Heart right ventricle (tissue), 16 donors: ENCODE measurements around the gene TMEM39B. TPM values are rescaled to one million over a fixed set of nuclear protein-coding genes. Genes with fewer than 3 reads are reported as not detected.

Source experiments
- ATAC-seq, 8 donors: fragments of 200-7000 bp; cut with Tn5 transposase; one replicate each; pipeline ENCODE4 v1.9.1; 2020; ENCODE audit warnings: mild to moderate bottlenecking in 8 of 8, moderate library complexity in 8 of 8, moderate number of reproducible peaks in 1 of 8
- DNase-seq, 2 donors: peaks; one replicate each; pipeline ENCODE4 v3.0.0-alpha.2; 2020
- H3K27ac ChIP-seq, 10 donors: fragments of 200-600 bp; sonication (generic) in 2 of 10; one replicate each; pipeline versions ENCODE4 v1.5.0 to v1.8.0; 2020 to 2022; ENCODE audit warnings: mild to moderate bottlenecking in 3 of 10
- H3K27me3 ChIP-seq, 7 donors: fragments of 200-600 bp; one replicate each; pipeline ENCODE4 v1.8.0; 2021 to 2022; ENCODE audit warnings: mild to moderate bottlenecking in 2 of 7
- H3K36me3 ChIP-seq, 9 donors: fragments of 200-600 bp; sonication (generic) in 1 of 9; one replicate each; pipeline versions ENCODE4 v1.5.0 to v1.8.0; 2020 to 2022; ENCODE audit warnings: mild to moderate bottlenecking in 2 of 9
- H3K4me1 ChIP-seq, 9 donors: fragments of 200-600 bp; sonication (generic) in 1 of 9; one replicate each; pipeline versions ENCODE4 v1.5.0 to v1.8.0; 2020 to 2022; ENCODE audit warnings: mild to moderate bottlenecking in 4 of 9
- H3K4me3 ChIP-seq, 10 donors: fragments of 200-600 bp; sonication (generic) in 2 of 10; one replicate each; pipeline versions ENCODE4 v1.5.0 to v1.8.0; 2020 to 2022; ENCODE audit warnings: mild to moderate bottlenecking in 7 of 10, moderate library complexity in 2 of 10
- H3K9me3 ChIP-seq, 11 donors: fragments of 200-600 bp in 10 of 11; sonication (generic) in 2 of 11; one replicate each; pipeline versions ENCODE4 v1.5.0 to v1.8.0; 2013 to 2022; ENCODE audit warnings: mild to moderate bottlenecking in 2 of 11, control low read depth in 1 of 11, moderate library complexity in 1 of 11
- WGBS, 2 donors: extraction: QIAGEN DNeasy Blood & Tissue Kit; methylation state at CpG; one replicate each; pipeline ENCODE4 v1.1.7; 2013; ENCODE audit warnings: inconsistent platforms in 1 of 2; 5-methylcytosine and 5-hydroxymethylcytosine counted together
- intact Hi-C, 10 donors: fragments of 100-400 bp; cut with DNase I; formaldehyde crosslinking; loops; one replicate each; pipeline versions ENCODE4 v1.11.1 to v1.14.2; 2022
- polyA plus RNA-seq, 2 donors: library from polyadenylated mRNA; stranded (reverse); fragments of 200-250 nt; gene quantifications; one replicate each; pipeline ENCODE4 v1.2.3, GENCODE V29; 2013
- total RNA-seq, 10 donors: library from RNA; stranded (reverse); fragmentation: NEBNext Ultra II Directional in 3 of 10; extraction: Animal tissue kit (Norgen Biotek cat#: 25700) in 3 of 10; gene quantifications; one replicate each; pipeline versions ENCODE4 v1.2.1 to v1.2.4, GENCODE V29; 2021 to 2023
- TF ChIP-seq, protein P1 (sequence below), 9 donors: fragments of 200-600 bp; sonication (generic) in 2 of 9; IDR thresholded peaks; one replicate each; pipeline versions ENCODE4 v1.5.0 to v1.8.0; 2021 to 2022; ENCODE audit warnings: antibody characterized with exemption in 9 of 9, mild to moderate bottlenecking in 5 of 9, moderate library complexity in 1 of 9
- donor health status: Arrhythmogenic right ventricular cardiomyopathy.
- donor health status: ischemic (EF 13 %, LVEDD 7.1; RV severe dilation, severe dysfunction).
- donor health status: healthy with polysubstance abuse.
- donor health status: DM: no; HTN: yes; CAD: no.
- donor health status: DM: no; HTN: no; CAD: no.
- donor health status: ischemic (EF 25% LVEDD 6.9; RV normal size, moderate dysfunction).
- donor health status: ischemic (EF 25% LVEDD 5.7; RV mildly dilated, moderate dysfunction).
- donor health status: healthy.
- donor health status: DM: yes; HTN: yes; CAD: no.
- donor health status: Ischemic cardiomyopathy.
- donor health status: ischemic (EF 35%, LVEDD 5.7; RV mildly dilated, moderate dysfunction).
- donor health status: nonischemic (EF 11% LVEDD 7.7; RV severe dilation, severe dysfunction).
- donor health status: DM: yes; HTN: yes; CAD: no.
- donor health status: PGD.
- donor health status: ischemic (EF 29% LVEDD 5.4; RV normal size, mild dysfunction).
- donor health status: nonischemic (EF 23%, LVEDD 6.1; RV moderate dilation, normal function).

TMEM39B gene
- total and polyA plus RNA-seq, 12 donors: 4.8 to 15.5 (median 6.6) TPM

DNA sequence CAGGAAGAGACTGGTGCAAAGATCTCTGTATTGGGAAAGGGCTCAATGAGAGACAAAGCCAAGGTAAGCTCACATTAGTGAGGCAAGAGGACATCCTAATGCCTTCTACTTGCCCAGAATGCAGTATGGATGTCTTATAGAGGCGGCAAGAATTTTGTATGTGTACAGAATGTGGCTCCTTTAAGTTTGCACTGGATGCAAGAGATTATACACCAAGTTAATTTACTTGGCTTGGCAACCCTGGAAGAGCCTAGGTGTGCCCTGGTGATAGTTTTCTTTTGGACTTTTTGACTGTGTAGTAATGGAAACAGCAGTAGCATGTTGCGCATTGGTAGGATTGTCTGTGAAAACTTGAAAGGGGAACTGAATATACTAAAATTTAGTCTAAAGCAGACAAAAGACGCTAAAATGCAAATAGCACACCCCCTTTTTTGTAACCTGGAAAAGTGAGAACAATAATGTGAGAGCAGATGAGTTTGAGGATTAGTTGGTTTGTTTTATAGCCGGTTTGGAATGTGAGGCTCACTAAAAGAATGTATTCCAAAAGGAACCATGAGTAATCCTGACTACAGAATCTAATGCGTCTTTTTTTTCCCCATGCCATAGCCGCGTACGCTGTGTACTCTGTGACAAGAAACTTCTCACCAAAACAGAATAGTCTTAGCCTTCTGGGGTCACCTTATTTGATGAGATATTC lies 41.0 kb upstream of the TMEM39B start:
- WGBS, 2 donors: 87 to 88% methylated on average over 8 of the region's 8 CpGs
- no peak for DNase-seq
- ATAC-seq: no peak
- H3K36me3 ChIP-seq: peaks cover 0 to 32% (median 0%) of the 10 kb centered on the region in 9 donors
- intact Hi-C loops: no loop called here
- H3K4me1 ChIP-seq: peaks cover 0 to 27% (median 10%) of the 10 kb centered on the region in 9 donors
- no peaks in the 10 kb centered on the region for H3K9me3 ChIP-seq
- H3K27me3 ChIP-seq: no peaks in the 10 kb centered on the region
- TF ChIP-seq, protein P1, sequence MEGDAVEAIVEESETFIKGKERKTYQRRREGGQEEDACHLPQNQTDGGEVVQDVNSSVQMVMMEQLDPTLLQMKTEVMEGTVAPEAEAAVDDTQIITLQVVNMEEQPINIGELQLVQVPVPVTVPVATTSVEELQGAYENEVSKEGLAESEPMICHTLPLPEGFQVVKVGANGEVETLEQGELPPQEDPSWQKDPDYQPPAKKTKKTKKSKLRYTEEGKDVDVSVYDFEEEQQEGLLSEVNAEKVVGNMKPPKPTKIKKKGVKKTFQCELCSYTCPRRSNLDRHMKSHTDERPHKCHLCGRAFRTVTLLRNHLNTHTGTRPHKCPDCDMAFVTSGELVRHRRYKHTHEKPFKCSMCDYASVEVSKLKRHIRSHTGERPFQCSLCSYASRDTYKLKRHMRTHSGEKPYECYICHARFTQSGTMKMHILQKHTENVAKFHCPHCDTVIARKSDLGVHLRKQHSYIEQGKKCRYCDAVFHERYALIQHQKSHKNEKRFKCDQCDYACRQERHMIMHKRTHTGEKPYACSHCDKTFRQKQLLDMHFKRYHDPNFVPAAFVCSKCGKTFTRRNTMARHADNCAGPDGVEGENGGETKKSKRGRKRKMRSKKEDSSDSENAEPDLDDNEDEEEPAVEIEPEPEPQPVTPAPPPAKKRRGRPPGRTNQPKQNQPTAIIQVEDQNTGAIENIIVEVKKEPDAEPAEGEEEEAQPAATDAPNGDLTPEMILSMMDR (IDR thresholded peaks at IDR 0.05): no peak
- H3K4me3 ChIP-seq: no peak overlapping the region
- H3K27ac ChIP-seq: no peak overlapping the region

DNA sequence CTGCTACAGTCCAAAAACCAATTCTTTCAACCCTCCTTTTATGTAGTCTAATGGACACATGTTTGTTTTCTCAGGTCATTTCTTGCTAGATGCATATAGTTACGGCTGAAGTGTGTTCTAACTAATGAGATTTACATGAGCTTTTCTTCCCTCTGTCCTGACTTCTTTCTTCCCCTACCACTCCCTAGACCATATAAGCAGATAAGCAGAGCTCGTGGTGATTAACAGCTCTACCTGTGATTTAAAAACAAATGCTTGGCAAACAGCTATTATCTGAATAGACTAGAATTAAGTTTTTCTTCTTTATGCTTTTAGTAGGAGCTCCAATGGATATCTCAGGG lies 40.5 kb upstream of the TMEM39B start:
- Histone ChIP-seq H3K4me3 (no peak overlapping the region), H3K4me1 (peaks cover 0 to 23% (median 10%) of the 10 kb centered on the region in 9 donors), H3K27ac (no peak overlapping the region), H3K27me3 (no peaks in the 10 kb centered on the region), H3K9me3 (no peaks in the 10 kb centered on the region), H3K36me3 (peaks cover 0 to 38% (median 0%) of the 10 kb centered on the region in 9 donors)
- TF ChIP-seq, protein P1 (IDR thresholded peaks at IDR 0.05): no peak
- ATAC-seq: no peak
- intact Hi-C loops: no loop called here
- WGBS, 2 donors: 76 to 82% methylated on average over 2 of the region's 2 CpGs
- DNase-seq: no peak

DNA sequence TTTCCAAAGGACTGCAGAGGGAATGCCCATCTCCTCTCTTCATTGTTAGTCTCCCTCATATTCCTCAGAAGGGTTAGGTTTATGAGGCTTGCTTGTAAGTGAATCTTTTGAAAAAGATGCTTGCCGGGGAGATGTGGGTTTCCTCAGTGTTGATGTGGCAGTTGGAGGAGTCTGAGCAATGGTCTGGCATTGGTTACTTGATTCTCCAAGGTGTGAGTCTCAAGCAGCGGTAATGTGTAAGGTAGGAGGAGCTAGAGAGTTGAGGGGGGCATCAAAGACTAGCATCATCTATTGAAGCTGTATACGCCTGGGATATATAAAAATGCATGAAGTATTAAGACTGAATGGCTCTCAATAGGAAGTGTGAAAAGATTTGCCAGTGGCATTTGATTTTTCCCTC lies 37.6 kb upstream of the TMEM39B start:
- Histone ChIP-seq H3K36me3 (peaks cover 0 to 64% (median 0%) of the 10 kb centered on the region in 9 donors), H3K27me3 (no peaks in the 10 kb centered on the region), H3K4me3 (no peak overlapping the region), H3K9me3 (no peaks in the 10 kb centered on the region), H3K27ac (no peak overlapping the region), H3K4me1 (peaks cover 0 to 19% (median 9%) of the 10 kb centered on the region in 9 donors)
- DNase-seq: no peak
- TF ChIP-seq, protein P1 (IDR thresholded peaks at IDR 0.05): no peak
- ATAC-seq: peak in 1 of 8 donors; percentile 25
- WGBS, 2 donors: 83 to 88% methylated on average over 3 of the region's 3 CpGs
- intact Hi-C loops: no loop called here

DNA sequence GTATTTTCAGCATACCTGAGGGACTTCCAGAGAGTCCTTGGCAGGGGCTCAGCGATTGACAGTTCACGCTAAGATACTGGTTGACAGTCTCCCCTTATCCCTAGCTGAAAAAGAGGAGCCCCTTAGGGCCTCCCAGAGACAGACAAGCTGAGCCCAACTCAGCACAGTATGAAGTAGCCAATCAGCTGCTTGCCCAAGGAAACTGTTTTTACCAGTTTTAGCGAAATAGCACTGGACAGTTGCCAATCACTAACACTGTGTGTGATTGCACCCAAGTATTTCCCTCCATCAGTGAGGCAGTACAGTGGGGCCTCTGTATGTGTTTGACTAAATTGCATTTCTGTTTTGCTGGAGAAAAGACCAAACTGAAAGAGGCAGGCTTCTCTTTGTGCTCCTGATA lies 32.0 kb upstream of the TMEM39B start:
- H3K4me3 ChIP-seq: no peak overlapping the region
- peaks cover 0 to 8% (median under 1%) of the 10 kb centered on the region in 9 donors for H3K4me1 ChIP-seq
- intact Hi-C loops: no loop called here
- no peak overlapping the region for H3K27ac ChIP-seq
- no peak for DNase-seq
- 83 to 87% methylated on average over 3 of the region's 3 CpGs for WGBS, 2 donors
- H3K36me3 ChIP-seq: peaks cover 0 to 74% (median 0%) of the 10 kb centered on the region in 9 donors
- ATAC-seq: peak in 3 of 8 donors; percentile 11 to 33 (median 17)
- no peaks in the 10 kb centered on the region for H3K9me3 ChIP-seq
- no peaks in the 10 kb centered on the region for H3K27me3 ChIP-seq
- TF ChIP-seq, protein P1 (IDR thresholded peaks at IDR 0.05): no peak
